HL-60/S4 (cell line): ENCODE results near the gene LYPD6B.

Experiments
- in situ Hi-C: fragments of 300-500 bp; cut with MboI; formaldehyde crosslinking; loops from 2 replicates; pipeline ENCODE4 v1.14.3; 2022; ENCODE audit warnings: low sequenced_read_pairs

Gene LYPD6B

DNA sequence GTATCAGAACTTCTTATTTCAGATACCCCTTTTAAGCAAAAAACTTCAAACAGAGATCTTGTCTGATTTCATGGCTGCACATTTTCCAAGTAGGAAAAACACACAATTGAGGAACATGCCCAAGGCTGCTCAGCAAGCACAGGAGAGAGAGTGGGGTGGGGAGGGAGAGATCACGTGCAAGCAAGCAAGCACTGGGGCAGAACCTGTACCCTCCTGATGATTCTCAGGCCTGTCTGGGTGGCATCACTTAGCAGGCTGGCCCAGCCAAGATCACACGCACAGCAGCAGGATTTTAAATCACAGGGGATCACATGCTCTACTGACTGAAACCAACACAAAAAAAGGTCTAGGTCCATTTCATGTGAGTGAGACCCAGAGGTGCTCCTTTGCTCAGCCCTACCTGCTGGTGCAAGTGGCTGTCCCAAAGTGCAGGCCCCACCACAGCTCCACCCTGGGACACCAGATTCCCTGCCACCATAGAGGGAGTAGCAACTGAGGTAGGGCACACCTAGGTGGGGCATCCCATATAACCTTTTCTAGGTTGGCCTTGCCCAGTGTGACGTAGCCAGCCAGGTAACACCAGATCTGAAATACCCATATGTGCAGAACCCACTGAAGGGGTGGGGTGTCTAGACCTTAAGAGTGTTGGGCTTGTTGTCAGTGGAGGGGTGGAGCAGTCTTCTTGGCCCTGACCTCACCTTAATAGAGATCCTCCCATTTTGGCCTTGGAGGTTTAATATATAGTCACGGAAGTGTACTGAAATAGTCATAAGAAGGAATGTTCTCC is 1.8 kb upstream of the LYPD6B start:
- in situ Hi-C loops = loop anchor here (25.0 kb wide), 1 partner anchor 276 kb away; no protein-coding TSS in a partner anchor

DNA sequence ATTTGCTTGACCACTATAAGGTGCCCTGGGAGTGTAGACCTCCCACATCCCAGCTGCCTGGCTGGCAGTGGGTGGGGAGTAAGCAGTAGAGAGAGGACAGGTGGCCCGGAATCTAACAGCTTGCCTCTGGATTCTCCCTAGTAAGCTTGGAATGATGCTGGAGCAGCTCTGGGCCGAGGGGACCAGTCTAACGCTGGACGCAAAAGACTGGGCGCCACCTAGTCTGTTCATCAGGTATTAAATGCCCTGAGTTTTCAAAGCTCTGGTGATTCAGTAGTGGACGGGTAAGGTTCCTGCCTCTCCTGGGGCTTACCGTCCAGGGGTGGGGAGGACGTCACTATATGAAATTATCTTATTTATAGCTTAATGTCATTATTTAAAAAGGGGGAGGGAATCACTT is 648 bp upstream of the LYPD6B start:
- in situ Hi-C loops = loop anchor here (25.0 kb wide), 1 partner anchor 274 kb away; no protein-coding TSS in a partner anchor

DNA sequence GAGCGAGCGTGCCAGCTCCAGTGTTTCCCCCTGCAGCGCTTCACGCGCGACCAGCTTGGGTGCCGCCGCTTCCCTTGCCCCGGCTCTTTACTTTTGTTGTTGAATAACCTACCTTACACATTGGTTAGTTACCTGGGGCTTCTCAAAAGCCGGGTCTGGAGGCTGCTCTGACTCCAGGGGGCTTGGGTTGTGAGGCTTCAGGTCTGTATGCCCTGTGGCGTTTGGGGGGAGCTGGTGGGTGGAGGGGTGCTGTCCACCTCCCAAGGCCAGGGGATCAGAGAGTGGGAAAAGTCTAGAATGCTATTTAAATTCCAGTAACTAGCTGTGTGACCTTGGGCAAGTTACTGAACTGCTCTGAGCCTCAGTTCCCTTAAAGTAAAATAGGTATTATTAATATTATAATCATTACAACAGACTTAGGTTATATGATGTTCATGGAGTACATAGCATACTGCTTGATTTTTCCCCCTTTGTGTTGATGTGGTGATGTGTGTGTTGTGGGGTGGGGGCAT is 770 bp downstream of the LYPD6B start:
- in situ Hi-C loops = loop anchor here (25.0 kb wide), 1 partner anchor 273 kb away; no protein-coding TSS in a partner anchor

DNA sequence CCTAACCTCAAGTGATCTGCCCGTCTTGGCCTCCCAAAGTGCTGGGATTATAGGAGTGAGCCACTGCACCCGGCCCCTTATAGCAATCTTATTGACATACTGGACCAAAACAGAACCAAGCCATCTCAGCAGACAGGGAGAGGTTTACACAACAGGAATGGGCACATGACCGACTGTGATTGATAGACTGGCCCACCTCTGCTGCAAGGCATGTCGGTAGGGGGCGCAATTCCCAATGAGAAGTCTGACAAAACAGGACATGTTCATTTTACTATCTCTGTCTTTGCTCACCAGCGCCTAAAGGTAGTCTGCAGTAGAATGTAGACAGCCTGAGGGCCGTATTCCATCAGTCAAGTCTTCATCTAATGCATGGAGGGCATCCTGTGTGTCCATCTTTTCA is 2.0 kb downstream of the LYPD6B start:
- in situ Hi-C loops = loop anchor here (25.0 kb wide), 1 partner anchor 272 kb away; no protein-coding TSS in a partner anchor

DNA sequence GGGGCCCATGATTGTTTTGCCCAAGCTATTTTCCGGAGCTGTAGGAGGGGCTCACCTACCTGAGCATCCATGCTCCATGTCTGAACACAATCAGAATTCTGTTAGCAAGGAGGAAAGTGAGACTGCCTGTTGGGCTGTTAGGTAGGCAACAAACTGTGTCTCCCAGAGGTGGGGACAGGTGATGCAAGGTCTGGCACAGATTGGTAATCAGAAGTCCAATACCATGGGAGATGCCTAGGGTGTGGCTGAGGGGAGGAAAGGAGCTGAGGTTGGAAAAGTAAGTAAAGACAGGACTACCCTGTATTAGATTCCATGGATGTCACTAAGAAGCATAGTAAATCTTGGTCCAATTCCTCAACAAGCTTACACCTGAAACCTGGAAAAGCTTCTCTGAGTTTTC is 3.0 kb downstream of the LYPD6B start:
- in situ Hi-C loops = loop anchor here (25.0 kb wide), 1 partner anchor 271 kb away; no protein-coding TSS in a partner anchor

DNA sequence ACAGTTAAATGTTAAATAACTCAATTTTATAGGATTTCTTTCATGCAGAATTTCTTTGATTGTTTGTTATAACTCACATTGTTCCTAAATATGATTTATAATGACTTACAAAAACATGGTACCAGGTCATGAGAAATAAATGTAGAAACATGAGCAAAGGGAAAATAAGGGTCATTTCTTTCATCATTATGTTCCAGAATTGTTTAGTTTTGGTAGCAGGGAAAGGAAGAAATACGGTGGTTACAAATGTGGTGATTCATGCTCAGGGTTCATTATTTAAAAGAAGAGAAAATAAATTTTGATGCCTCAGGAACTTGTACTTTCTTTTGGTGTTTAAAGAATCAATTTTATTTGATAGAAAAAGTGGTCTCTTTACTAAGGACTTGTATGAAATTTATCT is 4.4 kb downstream of the LYPD6B start:
- in situ Hi-C loops = loop anchor here (25.0 kb wide), 1 partner anchor 269 kb away; no protein-coding TSS in a partner anchor

DNA sequence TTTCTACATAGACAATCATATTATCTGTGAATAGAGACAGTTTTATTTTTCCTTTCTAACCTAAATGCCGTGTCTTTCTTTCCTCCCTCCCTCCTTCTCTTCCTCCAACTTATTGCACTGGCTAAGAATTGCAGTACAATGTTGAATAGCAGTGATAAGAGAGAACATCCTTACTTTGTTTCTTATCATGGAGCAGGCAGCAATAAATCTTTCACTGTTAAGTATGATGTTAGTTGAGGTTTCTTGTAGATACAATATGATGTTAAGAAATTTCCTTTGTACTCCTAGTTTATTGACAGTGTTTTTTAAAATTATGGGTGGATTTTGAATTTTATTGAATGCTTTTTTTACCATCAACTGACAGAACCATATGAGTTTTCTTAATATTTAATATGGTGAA is 6.0 kb downstream of the LYPD6B start:
- in situ Hi-C loops = loop anchor here (25.0 kb wide), 1 partner anchor 268 kb away; no protein-coding TSS in a partner anchor

DNA sequence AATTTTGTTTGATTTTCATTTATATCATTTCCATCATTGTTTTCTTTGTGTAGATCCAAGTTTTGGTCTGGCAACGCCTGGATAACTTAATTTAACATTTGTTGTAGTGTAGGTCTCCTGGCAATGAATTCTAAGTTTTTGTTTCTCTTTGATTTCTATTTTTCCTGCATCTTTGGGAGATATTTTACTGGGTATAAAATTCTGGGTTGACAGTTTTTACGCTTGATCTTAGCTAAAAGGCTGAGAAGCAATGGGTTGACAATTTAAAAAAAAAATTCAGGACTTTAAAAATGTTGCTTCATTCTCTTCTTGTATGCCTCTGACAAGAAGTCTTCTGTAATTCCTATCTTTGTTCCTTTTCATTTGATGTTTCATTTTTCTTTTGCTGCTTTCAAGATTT is 8.6 kb downstream of the LYPD6B start:
- in situ Hi-C loops = loop anchor here (25.0 kb wide), 1 partner anchor 265 kb away; no protein-coding TSS in a partner anchor

DNA sequence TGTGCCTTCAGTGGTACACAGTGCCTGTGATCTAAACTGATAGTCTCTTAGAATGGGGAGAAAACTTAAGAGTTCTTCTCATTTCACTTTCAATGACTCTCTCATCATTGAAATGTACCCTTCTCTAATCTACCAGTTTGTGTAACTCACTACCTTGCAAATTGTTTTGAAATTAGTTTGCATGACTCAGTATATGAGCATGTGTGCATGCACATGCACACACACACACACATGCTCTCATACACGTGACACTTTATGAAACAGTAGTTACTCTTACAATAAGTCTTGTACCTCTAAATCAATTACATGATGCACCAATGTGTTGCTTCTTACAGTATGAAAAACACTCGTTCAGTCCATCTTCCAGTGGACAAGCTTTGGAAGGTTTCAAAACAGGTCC is 10.6 kb downstream of the LYPD6B start:
- in situ Hi-C loops = loop anchor here (25.0 kb wide), 1 partner anchor 263 kb away; no protein-coding TSS in a partner anchor

DNA sequence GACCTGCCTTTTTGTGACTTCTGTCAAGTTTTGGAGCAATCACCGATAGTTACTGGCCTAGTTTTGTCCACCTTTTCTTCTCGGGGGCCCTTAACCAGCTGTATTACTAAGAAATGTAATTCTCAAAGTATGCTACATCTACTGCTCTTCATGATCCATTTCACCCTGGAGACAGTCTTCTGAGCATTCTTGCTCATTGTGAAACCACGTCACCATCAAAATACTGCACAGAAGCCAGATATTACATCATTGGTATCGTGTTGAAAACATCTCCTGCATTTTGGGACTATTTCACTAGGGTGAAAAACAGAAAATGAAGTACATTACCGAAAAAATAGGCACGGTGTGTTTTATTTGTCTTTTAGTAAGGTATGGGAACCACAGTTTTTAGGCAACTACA is 11.7 kb downstream of the LYPD6B start:
- in situ Hi-C loops = no loop called here

DNA sequence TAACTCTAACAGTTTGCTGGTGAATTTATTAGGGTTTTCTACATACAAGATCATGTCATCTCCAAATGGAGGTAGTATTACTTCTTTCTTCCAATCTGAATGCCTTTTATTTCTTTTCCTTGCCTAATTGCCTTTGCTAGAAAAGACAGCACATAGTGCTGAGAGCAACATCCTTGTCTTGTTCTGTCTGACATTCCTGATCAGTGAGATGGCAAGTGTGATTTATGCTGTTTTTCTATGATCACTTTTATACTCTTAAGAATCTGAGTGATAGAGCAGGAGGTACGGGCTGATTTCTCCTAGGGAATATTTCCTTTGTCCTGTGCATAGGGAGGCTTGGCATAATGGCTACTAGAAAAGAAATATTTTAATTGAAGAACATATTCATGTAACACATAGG is 17.3 kb downstream of the LYPD6B start:
- in situ Hi-C loops = no loop called here

DNA sequence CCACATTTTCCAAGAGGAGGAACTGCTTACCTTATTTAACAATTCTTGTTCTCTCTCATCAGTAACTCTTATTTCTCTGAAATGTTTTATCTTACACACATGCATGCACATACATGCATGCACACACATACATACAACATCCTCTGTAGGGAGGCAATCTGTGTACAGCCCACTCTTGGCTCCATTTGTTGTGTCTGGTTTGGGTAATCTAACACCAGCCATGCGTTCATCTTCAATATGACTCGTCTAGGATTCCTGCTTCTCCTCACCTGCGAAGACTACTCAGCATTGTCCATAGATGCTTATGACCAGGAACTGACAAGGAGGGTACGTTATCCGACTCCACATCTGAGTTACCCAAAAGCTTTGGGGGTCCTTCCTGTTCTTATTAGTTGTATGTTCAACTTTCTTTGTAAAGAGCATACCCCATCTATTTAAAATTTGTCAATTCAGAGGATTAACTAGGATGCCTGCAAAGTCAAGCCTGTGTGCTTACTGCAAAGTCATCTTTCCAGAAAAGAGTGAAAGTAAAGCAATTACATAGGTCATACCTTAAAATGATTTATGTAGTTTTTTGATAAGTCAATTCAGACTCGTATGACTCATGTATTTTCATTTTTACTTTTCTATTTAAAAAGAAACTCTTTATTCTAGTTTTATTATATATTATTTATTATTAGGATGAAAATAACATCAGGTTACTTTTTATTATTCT is 18.2 kb downstream of the LYPD6B start:
- in situ Hi-C loops = no loop called here

DNA sequence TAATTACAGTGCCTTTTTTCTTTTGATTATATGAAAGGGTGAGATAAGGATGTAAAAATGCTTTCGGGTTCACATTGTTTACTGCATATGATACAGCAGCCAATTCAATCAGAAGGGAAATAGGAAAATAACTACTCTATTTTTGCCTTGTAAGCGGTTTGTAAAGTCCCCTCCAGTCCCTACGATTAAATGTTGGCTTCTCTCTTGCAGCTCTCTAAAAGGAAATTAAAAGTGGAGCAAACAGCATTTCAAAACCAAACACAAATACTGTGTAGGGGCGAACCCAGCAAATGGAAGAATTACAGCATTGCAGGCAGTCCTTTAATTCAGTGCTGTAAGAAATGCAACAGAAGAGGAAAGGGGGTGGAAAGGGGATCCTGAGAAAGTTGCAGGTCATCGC is 18.9 kb downstream of the LYPD6B start:
- in situ Hi-C loops = no loop called here

DNA sequence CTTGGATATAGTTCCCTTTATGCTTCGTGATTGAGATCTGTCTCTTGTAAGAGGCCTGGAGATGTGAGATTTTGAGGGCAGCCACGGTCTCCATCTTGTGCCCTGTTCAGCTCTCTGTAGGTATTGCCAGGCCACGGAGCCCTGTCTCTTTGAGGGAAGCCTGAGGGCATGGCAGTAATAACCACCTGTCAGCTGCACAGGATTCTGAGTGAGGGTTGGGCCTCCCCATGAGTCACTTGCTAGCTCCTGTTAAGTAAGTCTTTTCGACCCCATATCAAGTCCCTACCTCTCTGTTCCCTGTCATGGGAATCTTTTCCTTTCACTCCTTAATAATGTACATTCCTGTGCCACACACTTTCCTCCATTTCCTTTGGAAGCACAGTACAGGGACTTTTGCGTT is 20.4 kb downstream of the LYPD6B start:
- in situ Hi-C loops = no loop called here

DNA sequence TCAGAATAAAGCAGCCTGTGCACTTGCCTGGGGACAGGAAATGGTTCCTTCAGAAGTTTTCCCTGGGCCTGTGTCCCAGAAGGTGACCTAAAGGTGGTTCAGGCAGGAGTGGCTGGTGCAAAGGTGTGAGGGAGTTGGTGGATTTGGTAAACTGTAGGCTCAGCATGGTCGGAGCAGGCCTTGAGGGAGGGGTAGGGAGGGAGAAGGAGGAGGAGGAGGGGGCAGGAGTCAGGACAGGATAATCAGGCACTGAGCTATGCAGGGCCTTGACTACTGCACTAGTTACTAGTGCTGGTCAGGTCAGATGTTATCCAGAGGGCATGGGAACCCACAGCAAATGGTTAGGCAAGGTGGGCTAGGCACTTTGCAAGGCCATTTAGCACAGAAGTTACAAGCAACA is 21.3 kb downstream of the LYPD6B start:
- in situ Hi-C loops = no loop called here

DNA sequence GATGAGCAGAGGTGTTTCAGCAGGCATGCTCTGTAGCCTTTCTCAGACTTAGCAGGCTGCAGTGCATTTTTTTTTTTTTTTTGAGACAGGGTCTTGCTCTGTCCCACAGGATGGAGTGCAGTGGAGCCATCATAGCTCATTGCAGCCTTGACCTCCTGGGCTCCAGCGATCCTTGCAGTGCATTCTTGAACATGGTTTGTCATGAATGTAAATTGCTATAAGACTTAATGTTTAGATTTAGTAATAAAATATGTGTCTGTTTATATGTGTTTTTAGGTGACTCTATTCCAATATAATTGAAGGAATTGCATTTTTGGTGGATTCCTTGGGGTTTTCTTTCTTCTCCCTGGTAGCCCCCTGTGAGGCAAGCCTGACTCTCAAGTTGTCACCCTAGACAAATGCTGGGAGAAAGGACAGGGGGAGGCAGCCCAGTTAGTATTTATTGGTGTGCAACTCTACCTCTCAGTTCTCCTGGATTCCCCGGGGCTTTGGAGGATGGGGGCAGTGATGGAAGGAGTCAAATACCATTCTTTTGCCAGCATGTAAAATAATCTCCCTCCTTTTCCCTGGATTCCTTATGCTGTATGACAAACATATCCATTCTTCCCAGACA is 22.7 kb downstream of the LYPD6B start:
- in situ Hi-C loops = no loop called here

DNA sequence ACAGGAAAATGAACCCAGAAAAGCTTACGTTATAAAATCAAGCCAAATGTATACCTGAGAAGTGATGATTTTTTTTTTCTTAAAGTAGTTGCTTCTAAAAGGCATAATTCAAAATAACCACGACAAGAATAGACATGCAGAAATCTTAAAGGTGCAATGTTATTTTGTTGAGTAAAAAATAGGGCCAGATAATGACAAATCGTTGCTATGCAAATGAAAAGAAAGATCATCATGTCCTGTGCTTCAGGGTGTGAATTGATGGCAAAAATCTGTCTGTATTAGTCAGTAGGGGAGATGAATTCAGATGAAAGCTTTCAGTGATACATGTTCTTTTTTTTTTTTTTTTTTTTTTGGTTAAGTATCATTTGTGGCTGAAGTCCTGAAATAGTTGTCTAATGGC is 24.0 kb downstream of the LYPD6B start:
- in situ Hi-C loops = no loop called here

DNA sequence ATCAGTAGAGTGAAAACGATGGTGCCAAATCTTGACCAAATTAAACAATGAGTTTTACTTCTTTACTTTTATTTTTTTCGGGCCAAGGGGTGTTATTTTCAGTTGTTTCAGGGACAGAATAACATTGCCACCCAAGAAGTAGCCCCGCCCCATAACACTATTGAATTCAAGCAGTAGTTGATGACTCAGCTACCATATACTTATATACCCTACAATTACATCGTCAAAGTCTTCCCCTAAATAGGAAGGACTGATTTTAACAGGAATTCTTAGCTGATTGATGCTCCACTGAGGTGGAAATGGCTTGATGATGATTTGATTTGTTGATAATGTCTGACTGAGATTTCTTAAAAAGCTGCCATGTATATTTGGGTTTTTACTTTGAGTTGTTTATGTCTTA is 24.7 kb downstream of the LYPD6B start:
- in situ Hi-C loops = no loop called here

DNA sequence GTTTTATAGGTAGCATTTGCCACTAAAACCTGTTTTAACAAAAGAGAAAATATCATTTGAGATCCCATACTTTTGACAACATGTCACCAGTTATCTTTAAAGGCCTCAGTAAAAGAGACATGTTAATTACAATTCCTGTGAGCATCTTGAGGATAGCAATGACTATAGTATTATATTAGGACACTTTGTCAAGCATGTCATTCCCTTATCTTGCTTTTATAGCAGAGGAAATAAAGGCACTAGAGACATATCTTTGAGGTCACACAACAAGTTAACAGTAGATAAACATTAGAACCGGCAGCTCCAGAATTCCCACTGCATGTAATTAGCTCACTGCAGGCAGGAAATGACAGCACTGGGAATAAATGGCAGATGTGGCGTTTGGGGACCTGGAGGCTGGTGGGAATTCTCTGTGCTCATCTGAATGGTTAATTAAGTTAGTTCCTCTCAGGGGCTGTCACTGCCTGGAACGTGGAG is 25.9 kb downstream of the LYPD6B start:
- in situ Hi-C loops = no loop called here

DNA sequence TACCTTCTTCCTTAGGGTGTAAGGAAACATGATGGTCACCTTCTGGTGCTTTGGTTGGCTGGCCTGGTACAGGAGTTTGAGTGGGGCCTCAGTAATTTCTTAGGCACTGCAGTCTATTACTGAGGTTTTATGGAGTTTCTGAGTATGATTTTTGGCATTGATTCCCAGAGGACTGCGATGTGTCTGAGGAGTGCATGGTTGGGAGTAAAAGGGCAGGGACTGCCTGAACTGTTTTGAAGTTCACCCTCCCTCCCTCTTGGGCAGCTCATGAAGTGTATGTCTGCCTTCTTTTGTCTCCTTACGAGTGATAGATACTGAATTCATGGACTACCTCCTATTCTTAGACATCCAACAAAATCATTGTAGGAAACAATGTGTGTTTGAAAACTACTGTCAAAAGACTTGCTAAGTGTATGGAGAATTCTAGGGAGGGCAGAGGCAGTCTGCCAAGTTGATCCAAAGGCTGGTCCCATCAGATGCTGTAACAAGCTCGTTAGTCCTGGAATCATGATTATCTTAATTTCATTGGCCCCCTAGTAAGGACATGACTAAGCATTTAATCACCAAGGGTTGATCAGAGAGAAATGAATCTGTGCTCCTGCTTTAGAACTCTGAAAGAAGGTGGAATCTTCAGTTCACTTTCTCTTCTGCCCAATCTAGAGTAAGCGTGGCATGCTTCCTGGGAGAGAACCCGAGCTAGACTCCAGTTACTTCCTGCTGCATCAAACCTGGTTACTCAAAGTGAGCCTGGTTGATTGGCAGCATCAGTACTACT is 26.5 kb downstream of the LYPD6B start:
- in situ Hi-C loops = no loop called here
